HG02973 (cell line): ENCODE data around the gene PRPF40B.

Experiments used
- ATAC-seq: cut with Tn5 transposase; IDR thresholded peaks from one replicate; pipeline ENCODE4 v1.9.1; 2021; ENCODE audit warnings: moderate library complexity; ENCODE audit not compliant: unreplicated experiment

Gene PRPF40B

DNA sequence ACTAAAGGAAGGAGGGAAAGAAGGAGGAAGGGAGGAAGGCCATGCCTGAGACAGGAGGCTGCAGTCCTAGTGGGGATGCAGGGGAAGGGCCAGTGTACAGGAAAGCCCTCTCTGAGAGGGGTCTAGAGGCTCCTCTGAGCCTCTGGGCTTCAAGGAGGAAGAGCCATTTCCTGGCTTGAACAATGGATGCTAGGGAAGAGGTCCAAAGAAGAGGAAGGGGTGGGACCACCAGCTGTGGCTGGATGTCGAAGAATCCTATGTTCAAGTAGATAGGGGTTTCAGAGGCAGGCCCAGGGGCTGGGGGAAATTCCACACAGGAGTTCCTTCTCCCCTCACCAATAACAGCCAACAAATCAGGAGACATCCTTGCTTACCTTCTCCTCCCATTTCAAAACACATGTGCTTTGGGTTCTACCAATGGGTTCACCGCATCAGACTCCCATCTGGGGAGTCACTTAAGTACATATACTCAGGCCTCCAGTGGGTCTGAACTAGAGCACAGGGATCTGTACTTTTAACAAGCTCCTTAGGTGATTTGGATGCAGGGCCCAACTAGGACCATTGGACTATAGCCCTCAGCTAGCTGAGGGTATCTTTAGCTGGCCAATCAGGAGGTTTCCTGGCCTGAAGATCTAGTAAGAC, 32.4 kb downstream of the PRPF40B start:
- no peak for ATAC-seq

DNA sequence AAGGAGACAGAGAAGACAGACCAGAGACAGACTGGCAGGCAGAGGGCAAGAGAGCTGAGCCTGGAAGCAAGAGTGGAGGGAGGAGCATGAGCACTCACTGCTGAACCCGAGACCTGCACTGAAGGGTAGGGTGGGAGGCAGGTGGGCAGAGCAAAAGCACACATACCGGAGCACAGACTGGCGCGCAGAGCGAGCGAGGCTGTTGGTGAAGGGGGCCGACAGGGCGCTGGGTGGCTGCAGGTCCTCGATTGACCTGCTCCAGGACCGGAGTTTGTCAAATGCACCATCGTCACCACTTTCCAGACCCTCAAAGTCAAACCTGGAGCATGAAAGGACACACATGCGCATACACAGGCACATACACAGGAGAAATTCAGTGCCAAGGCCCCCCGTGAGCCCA, 34.9 kb downstream of the PRPF40B start:
- ATAC-seq: no peak

DNA sequence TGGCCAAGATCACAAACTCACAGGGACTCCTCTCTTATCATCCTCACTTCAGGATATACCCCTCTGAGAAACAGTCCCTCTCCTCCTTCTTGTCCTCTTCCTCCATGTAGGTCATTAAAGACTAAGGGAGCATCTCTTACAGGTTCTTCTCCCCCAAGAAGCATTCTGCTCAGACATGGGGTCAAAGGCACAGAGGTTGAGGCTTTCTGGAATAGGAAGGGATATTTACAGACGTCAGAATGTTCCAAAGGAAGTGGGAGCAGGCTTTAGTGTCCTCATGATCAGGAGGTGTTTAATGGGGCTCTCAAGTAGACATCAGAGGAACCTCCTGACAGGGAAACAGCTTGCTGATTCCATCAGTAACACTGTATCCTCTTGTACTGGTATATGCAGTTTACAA, 36.4 kb downstream of the PRPF40B start:
- no peak for ATAC-seq

DNA sequence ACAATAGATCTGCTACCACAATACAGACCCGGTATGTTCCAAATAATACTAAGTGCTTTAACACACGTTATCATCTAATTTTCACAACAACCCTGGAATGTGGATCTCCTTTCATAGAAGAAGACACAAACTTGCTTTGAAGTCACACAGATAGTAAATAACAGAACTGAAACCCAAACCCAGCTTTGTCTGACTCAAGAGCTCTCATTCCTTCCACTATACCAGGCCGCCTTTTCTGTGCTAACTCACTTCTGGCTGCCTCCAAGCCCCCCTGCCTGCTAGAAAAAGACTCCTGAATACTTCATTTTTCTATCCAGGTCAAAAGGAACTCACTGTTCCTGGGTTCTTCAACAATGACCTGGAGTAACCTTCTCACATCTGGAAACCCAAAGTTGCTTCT, 37.8 kb downstream of the PRPF40B start:
- peak; percentile 40 for ATAC-seq

DNA sequence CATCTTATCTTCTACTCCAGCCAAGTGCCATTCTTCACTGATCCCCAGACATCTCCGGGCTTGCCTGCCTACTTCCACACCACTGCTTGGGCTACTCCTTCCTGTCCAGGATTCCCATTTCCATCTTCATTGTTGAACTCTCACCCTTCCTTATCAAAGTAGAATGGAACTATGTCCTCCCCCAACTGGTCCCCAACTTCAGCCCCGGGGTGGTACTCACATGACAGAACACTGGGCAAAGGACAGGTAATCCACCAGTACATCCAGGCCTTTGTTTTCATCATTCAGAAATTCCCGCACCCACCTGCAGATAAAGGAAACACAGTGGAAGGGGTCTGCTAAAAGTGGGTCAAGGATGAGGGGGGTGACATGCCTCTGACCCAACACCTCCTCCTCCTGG, 38.4 kb downstream of the PRPF40B start:
- ATAC-seq: no peak

DNA sequence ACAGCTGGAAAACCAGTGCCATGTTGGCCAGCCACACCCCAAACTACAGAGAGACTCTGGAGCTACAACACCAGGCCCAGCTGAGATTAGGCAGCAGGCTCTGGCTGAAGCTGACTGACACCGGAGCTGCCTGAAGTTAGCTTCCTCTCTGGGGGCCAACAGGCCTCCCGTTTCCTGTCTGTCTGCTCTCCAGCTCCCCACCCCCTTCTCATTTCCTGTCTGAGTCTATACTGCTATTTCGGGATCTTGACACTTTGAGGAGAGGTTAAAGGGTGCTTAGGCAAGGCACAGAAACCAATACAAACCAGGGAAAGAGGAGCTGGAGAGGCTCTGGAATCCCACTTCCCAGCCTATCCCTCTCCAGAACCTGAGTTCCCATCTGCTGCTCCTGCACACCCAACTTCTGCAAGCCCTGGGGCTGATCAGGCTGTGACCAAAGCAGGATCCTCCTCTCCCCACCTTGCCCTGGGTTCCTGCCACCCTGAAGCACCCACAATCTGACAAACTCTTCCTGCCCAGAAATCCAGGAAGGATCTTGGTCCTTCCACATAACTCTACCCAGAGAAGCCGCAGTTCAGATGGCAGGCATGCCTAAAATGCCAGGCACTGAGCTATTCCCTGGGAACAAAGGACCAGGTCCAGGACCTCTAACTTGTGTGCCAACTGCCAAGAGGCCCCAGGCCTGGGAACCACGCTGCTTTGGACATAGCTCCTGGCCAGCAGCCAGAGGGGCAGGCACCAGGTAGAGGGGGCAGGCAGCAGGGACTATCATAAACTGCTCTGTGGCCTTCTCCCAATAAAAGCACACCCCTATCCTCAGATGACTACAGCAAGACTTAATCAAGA, 39.9 kb downstream of the PRPF40B start:
- ATAC-seq: peak; percentile 51

DNA sequence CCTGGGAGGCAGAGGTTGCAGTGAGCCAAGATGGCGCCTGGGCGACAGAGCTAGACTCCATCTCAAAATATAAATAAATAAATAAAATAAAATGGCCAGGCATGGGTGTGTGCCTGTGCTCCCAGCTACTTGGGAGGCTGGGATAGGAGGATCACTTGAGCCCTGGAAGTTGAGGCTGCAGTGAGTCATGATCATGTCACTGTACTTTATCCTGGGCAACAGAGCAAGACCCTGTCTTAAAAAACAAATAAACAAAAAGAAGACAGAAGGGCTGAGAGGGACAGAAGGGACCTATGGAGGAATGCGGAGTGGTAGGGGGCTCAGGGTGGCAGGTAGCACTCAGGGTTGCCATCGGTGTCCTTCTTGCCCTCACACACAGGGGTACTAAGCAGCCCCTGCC, 40.8 kb downstream of the PRPF40B start:
- no peak for ATAC-seq

DNA sequence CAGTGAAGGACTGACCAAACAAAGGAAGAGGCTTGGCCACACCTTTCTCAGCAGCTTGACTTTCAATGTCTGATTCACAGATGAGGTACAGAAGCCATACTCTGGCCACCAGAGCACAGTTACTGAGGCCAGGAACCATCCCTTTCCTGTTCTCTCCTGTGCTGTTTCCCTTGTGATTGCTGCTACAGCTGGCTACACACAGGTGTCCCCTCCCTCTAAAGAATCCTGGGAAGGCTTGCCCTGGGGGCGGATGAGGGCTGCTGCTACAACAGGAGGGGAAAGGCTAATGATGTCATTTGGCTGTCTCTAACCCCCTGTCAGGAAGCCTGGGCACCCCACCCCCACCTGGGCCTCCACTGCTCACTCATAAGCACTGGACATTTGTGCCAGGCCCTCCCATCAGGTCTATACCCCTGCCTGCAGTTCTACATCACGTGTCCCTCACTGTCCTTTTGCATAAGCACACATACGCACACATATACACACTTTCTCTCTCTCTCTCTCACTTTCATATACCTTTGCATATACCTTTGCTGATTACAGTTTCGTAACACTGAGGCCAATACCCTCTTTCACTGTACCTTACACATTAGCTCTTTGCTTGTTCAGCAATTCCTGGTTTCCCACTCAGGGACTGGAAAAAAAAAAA, 41.4 kb downstream of the PRPF40B start:
- peak; percentile 58 for ATAC-seq

DNA sequence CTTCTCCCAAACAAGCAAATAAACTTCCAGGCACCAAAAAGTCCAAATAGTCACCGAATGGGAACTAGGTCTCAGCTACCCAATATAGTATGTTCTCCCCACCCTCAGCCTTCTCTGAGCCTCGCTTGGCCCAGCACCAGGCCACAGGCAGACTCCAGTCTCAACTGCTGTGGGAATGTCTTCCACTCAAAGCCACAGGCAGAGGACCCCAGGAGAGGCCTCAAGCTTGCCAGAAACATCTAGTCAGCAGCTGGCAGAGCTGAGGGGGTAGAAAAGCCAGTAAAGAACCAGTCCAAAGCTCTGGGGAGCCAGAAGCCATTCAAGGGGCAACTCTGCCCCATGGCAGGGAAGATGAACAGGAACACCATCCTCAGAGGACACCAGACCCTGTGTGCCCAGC, 42.0 kb downstream of the PRPF40B start:
- ATAC-seq: no peak

DNA sequence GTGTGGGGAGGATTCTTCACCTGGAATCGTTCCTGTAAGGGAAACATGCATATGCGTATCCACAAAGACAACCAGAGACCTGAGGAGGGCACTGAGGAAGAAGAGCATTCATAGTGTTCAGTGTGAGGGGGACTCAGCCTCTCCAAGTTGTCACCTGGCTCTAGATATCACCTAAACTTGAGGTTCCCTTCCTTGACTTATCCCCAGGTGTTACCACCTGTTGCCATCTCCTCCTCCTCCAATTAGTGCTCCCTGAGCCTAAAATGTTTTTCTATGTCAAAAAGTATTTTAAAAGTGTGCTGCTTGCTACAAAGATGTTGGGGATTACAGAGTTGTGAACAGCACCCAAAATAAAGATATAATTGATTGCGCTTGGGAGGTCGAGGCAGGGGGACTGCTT, 42.8 kb downstream of the PRPF40B start:
- no peak for ATAC-seq

DNA sequence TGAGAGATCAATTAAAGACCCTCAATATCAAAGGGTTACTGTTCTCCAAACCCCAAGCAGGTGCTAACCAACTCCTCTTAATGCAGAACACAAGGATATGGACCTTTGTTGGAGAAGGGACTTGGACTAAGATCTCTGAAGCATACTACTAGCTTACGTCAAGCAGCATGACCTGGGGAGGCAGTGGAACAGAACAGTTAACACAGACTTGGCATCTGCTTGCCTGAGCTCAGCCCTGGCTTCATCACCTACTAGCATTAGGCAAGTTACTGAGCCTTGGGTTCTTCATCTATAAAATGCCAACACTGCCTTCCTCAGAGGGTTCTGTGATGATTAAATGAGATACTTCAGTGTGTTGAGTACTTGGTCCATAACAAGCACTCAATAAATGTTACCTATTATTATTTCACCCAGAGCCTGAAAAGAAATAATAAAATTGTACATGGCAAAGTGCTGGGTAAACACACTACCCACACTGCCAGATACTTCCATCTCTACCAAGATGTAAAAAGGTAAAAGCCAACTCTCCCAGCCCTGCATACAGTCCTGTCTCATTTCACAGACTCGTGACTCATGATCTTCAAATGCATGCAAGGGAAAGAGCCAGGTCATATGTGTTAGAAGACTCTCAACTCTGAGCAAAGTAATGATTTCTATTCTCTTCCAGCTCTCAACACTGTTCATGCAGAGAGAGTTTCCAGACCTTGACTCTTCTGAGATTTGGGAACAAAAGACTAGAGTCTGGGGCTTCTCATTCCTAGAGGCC, 44.1 kb downstream of the PRPF40B start:
- no peak for ATAC-seq

DNA sequence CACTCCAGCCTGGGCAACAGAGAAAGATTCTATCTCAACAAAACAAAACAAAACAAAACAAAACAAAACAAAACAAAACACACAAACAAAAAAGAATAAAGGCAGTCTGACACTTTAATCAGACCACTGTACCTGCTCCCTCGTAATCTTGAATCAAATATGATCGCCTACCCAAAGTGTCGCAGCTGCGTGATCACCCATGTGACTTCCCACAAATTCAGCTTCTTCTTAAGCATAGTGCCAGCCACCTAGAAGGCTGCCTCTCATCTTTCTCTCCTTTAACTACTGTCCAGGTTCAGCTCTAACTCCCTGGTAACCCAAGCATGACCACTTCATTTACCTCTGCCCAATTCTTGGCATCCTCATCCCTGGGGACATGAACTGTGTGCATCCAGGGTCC, 46.4 kb downstream of the PRPF40B start:
- no peak for ATAC-seq

DNA sequence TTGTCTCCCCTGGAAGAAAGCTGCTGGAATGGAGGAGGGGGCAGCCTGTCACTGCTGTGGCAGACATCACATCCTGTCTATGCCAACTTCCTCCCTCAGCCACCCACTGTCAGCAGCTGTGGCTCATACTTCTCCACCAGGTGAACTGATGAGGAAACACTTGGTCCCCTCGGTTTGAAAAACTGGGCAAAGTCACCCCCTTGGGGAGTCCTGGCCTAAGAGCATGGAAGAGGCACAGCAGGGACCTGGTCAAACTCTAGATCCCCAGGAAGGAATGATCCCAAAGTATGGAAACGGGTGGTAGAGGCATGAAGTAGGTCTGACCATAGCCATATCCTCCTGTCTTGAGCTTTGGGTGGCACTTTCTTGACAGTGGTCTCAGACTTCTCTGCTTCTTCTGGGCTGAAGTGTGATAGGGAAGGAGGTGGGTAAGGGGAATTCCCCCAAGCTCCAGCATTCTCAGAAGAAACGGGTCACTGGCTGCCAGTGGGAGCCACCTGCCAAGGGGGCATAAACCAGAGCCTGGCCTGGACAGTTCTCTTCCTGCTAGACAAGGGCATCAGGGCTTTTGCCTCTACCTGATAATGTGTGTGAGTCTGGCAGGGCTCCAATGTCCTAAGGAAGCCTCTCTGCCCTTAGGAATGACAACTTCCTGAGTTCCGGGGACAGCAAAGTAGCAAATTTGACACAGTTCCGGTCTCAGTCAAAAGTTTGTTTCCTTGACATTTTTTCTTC, 47.8 kb downstream of the PRPF40B start:
- no peak for ATAC-seq

DNA sequence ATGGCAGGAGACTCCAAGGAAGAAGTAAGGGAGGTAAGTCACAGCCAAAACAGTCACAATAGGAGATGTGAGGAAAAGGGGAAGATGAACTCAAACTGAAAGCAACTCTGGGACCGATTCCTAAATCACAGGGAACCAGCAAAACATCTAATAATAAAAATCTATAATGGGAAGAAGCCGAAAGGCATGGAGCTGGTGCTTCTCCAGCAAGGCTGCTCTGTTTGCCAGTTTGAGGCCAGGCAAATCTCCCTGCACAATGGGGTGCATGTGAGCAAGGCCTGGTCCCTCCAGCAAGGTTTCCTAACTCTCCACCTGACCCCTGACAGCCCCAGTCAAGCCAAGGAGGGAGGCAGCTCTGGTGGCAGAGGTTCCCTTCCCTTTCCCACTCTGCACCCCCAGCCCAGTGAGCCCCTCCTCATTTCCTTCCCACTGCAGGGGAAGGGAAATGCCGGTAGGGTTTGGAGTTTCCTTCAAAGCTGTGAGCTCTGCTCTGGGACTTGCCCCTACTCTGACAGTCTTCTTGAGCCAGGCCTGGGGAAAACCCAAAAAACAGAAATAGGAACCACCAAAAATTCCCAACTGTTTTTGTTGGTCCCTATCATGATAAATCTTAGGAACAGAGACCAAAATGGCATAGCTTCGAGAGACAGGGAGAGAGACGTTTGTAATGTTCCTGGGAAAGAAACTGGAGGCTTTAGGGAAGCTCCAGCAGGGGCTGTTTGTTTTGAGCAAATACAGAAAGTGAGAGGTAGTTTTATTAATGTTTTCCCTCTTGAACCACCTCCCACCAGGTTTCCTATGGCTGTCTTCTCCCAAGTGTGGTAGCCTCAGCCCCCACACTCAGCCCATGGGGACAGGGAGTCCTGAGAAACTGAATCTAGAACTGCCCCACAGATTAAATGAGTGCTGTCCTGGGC, 49.2 kb downstream of the PRPF40B start:
- ATAC-seq: no peak

DNA sequence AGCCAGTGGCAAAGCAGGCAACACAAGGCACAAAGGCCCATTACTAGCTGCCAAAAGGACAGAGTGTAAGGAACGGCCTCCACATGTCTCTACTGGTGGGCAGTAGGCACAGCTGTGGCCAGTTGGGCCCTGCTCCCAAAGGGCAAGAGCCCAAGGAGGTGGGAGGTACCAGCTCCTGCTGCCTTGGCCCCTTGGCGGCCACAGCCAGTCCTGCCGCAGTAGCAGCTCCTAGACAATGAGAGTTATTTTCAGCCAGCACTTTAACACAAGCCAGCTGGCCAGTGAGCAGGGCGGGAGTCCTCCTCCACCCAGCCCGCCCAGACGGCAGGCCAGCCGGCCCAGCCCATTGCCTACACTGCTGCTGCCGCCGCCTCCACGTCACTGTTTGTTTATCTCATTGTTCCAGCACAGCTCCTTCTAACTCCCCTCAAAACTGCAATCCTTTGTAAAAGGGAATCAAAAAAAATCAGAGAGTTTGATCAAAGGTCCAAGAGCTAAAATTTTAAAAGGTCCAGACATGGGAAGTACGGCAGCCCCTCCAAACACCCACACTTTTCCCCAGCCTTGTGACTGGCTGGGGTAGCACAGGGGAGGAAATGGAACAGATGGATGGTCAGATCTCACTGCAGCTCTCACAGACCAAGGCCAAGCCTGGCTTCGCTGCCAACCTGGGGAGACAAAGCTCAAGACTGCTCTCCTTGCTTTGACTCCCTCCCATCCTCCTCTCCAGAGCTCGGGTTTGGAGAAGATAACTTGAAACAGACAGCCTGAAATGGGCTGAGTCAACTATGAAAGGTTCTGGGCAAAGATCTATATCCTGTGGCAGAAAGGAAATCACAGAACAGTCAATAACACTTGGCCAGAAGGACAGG, 50.3 kb downstream of the PRPF40B start:
- ATAC-seq: no peak

DNA sequence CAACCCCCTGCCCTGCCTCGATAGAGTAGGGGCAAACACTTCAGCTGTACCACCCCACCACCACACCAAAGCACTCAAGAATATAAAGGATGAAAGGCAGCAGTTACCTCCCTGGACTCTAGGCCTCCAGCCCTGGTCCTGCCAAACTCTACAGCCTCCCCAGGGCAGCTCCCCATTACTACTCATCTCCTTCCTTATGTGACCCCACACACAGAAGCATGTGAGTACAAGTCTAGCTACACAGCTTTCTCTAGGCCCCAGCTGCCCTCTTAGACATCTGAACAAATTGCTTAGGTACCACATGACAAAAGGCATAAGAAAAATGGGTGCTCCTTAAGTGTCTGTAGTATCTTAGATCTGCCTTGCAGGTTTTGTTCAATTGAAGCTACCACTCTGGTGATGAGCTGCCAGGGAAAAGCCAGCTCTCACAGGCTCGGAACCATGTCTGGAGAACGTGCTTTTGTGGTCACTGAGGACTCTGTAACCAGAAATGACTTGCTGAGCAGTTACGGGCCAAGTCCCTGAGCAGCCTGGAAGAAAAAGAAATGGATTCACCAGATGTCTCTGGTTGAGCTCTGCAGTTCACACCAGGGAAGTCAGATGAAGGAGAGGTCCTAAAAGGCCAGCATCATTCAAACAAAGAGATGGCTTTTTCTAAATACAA, 51.1 kb downstream of the PRPF40B start:
- ATAC-seq: no peak

DNA sequence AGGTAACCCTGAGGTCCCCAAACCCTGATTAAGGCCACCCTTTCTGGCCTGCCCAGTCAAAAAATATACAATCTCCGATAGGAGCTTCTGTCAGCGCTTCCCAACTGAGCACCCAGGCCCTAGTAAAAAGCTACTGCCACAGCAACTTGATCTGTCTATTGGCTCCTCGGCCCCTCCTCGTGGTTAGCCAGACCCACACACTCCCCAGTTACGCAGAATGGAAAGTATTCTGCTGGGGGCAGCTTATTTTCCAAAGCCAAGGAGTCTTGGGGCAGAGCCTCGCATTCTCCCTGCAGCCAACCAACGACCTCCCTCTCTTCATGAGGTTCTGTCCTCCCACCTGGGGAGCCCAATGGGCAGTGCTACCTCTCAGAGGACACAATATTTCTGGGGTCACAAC, 51.8 kb downstream of the PRPF40B start:
- ATAC-seq: no peak

DNA sequence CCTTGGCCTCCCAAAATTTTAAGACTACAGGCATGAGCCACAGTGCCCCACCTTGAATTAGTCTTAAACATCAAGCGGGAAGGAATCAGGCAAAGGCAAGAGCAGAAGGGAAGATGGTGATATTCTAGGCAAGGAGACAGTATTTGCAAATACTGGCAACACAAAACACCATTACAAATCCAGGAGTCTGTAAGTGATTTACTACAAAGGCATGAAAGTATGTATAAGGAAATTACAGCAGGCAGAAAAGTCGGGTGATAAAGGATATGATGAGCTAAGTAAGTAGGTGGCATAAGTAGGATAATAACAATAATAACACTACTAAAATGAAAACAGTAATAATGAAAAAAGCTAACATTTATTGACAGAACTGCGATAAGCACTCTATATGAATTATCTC, 55.4 kb downstream of the PRPF40B start:
- no peak for ATAC-seq
